ENCODE measurements around the gene TSACC.
"Not testable (repeated sequence)": the region's sequence is repeated elsewhere in the genome, so short reads cannot be mapped to it uniquely, and the experiment has no call there.

Gene TSACC

DNA sequence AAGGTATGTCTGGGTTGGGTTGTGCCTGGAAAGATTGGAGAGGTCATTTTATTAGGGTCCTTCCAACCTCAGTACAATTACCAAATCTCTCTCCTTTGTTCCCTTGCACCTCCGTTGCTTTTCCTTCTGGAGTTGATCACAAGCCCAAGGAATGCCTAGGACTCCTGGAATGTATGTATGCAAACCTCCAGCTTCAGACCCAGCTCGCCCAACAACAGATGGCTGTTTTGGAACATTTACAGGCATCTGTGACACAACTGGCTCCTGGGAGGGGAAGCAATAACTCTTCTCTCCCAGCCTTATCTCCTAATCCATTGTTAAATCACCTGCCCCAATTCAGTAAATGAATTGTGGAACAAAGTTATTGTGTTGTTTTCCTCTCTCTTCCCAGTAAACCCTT, 8.3 kb downstream of the TSACC start:
- DNase-seq (ENCODE audit: low read depth in 3 of 3) = no peak

- no peak for DNase-seq (ENCODE audit: low read depth in 3 of 3)
These were observed 9.0 kb downstream of the TSACC start for GRCh38 chr1:156347331-156347730.

- not testable (repeated sequence) for DNase-seq (ENCODE audit: low read depth in 3 of 3)
These were observed 14.2 kb downstream of the TSACC start for GRCh38 chr1:156352481-156352880.

GRCh38 chr1:156356262-156356874, 18.0 kb downstream of the TSACC start:
- no peak for DNase-seq (ENCODE audit: low read depth in 3 of 3)

DNA sequence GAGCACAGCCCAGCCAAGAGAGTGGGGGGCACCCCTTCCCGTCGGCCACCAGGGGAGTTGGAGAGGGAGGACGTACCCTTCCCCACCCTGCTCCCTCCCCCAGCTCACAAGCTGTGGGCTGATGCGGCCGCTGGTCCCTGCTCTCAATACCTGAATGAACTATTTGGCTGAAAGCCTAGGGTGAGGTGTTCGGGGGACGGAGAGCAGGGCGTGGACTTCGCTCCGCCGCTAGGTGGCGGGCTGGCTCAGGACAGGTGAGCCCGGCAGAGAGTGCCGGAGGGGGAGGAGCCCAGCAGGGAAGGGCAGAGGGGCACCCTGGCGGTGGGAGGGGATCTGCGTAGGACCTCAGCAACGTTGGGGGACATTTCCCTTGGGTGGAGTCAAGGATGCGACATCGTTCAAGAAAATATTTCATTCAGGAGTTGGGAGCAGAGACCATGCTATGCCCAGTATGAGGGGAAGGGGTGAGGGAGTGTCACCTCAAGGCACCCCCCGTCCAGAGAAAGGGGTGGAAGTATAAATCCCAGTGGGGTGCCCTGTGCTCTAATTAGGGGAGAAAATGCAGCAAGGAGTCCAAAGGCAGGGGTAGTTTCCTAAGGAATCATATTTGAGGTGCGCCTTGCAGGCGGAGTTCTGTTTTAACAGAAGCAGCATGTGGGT, 18.7 kb downstream of the TSACC start:
- DNase-seq (ENCODE audit: low read depth in 3 of 3) = peak in 2 of 3 experiments; percentile 19 to 60

GRCh38 chr1:156357977-156358376, 19.7 kb downstream of the TSACC start:
- DNase-seq (ENCODE audit: low read depth in 3 of 3) = no peak

DNA sequence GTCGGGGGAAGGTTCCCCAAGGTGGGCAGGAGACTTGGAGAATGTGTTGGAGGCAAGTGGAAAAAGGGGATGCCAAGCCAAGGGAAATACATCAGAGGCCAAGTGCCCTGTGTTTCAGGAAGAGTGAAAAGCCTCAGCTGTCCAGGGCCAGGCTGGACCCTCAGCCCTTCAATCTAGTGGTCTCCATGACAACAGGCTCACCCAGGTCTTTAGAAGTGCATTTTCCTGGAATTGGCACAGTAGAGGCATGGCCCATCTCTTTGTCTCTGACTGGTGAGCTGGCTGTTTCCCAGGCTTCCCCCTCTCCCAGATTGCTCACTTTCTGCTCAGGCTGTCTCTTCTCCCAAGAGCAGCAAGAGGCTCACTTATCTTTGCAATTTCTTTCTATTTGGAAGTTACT, 20.3 kb downstream of the TSACC start:
- DNase-seq (ENCODE audit: low read depth in 3 of 3) = no peak

DNA sequence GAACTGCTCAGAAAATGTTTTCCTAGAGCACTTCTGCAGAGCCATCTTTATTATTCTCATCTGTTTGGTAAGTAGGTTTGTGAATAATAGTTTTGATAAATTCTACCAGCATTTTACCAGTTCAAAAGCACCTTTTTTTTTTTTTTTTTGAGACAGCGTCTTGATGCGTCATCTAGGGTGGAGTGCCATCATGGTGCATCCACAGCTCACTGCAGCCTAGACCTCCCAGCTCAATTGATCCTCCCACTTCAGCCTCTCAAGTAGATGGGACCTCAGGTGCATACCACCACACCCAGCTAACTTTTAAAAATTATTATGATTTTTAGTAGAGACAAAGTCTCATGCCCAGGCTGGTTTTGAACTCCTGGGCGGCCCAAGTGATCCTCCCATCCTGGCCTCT, 20.9 kb downstream of the TSACC start:
- no peak for DNase-seq (ENCODE audit: low read depth in 3 of 3)

DNA sequence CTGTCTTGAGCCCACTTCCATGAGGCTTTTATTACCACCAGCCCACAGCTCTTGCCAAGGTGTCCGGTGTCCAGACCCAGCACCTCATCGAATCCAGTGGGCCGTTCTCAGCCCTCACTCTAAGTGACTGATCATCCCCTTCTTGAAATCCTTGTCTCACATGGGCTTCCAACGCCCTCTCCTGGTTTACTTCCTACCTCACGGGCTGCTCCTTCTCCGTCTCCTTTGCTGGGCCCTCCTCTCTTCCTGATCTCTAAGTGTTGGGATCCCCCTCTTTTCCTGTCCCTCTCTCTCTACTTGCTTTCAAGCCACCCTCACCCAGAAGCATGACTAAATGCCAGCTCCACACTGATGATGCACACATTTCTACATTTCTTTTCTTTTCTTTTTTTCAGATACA, 21.6 kb downstream of the TSACC start:
- no peak for DNase-seq (ENCODE audit: low read depth in 3 of 3)

- DNase-seq (ENCODE audit: low read depth in 3 of 3) = no peak
These were observed 22.2 kb downstream of the TSACC start for GRCh38 chr1:156360534-156360933.

DNA sequence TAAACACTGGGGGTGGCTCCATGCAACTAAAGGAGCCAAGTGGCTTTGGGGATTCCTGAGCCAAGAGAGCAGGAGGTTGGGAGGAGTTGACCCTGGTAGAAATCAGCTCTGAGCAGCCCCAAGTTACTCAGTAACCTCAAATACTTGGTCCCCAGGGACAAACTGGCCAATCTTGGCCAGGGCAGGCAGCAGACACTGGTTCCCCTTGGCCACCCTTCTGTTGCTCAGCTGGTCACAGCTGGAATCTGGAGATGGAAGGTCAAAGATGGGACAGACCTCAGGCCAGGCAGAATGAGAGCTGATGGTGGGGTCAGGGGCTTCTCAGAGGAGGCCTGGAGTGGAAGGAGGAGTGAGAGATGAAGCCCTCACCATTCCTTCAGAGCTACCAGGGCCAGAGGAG, 27.4 kb downstream of the TSACC start:
- no peak for DNase-seq (ENCODE audit: low read depth in 3 of 3)

GRCh38 chr1:156366378-156367166, 28.2 kb downstream of the TSACC start:
- no peak for DNase-seq (ENCODE audit: low read depth in 3 of 3)

DNA sequence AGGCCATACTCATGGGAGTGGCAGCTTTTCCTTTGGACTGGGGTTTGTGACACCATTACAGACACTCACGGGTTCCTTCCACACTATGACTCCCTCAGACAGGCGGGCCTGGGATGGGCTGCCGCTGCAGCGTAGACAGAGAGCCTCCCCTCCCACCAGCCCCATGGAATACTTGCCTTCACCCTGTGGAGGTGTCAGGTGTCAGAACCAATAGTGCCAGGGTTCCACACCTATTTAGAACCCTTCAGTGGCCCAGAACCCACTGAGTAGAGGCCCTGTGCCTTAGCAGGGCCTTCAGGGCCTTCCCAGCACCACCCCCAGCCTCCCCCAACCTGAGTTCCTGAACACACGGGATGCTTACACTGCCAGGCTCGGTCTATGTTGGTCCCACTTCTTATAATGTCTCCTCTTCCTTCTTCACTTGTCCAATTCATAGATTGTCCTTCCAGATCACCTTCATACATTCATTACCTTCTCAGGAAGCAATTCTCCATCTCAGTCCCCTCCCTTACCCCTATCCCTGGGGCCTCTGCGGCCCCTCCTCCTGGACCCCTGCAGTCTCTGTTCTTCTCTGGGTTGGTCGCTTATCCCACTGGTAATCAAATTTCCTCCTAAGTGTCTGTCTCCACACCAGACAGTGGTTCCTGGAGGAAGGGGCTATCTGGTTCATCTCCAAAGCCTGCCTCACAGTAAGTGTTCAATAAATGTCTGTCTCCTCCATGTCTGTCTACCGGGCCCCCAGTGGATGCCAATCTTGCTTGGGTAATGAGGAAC, 29.2 kb downstream of the TSACC start:
- no peak for DNase-seq (ENCODE audit: low read depth in 3 of 3)

- no peak for DNase-seq (ENCODE audit: low read depth in 3 of 3)
These were observed 29.9 kb downstream of the TSACC start for GRCh38 chr1:156368157-156368658.

DNA sequence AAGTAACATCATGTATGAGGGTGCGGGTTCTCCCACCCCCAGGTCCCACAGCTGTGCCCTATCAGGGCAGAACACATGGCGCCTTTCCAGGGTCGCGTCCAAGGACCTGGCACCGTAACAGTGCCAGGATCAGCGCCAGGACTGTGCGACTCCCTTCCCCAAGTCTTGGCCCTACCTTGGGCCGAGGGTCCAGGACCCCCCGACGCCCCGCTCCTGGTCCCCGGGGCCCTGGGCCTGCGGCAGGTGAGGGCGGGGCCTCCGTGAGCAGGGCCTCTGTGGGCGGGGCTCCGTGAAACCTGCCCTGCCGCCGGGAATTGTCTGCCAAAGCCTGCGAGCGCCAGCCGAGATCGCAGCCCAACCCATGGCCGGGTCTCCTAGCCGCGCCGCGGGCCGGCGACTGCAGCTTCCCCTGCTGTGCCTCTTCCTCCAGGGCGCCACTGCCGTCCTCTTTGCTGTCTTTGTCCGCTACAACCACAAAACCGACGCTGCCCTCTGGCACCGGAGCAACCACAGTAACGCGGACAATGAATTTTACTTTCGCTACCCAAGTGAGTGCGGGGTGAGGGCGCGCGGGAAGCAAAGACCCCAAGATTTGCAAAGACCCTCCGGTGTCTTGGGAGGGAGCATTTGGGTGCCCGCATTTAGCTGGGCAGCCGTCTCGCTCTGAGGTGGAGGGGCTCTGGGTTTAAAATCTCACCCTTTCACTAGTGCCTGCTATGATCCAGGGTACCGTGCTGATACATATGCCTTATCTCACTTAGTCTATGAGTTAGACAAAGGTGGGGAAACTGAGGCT, 30.8 kb downstream of the TSACC start, which contains the start of gene RHBG:
Gene RHBG (plus strand): TSS at position 323 of the 796 bp plus-strand sequence. CDS start 39 bp downstream, at position 362.
- peak in 1 of 3 experiments; percentile 16 for DNase-seq (ENCODE audit: low read depth in 3 of 3)

DNA sequence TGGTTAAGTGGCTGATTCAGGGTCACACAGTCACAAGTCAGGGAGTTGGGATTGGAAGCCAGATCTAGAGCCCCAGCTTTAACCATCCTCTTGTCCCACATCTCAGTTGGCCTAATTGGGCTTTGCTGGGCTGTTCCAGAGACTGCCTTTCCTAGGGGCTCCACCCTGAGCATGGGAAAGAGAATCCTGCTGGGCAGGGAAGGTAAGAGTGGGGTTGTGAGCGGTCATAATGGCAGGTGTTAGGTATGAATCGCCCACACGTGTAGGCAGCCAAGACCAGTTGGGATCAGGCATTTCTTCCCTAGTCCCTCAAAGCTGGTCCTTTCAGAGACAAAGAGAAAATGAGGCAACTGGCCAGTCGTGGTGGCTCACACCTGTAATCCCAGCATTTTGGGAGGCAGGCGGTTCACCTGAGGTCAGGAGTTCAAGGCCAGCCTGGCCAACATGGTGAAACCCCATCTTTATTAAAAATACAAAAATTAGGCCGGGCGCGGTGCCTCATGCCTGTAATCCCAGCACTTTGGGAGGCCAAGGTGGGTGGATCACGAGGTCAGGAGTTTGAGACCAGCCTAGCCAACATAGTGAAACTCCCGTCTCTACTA, 31.5 kb downstream of the TSACC start:
- not testable (repeated sequence) for DNase-seq (ENCODE audit: low read depth in 3 of 3)

DNA sequence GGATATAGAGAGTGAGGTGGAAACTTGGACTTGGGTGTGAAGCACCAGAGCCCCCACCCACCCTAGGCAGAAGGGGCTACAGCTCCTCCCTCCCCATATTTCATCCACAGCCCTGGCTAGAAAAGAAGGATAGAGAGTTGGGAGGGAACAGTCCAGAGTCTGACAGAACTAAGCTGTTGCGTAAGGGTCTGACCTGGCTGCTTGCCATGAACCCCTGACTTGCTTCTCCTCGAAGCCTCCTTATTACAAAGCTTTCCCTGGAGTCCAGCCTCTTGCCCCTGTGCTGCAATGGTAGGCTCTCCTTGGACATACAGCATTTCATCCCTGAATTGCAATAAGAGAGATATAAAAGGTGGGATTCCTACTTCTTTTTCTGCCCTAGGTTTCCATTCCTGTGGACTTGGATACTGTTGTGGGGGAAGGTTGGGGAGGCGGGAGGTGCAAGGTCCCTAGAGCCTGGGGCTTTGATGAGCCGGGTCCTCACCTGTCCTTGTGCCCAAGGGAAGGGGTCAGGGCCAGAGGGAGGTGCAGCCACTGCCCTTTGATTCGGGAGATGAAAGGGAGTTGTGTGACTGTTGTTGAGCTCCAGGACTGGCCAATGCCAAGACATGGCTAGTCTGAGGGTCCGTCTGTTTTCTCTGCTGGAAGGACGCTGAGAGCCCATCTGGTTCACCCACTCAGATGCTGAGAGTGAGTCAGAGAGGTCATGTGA, 33.4 kb downstream of the TSACC start:
- no peak for DNase-seq (ENCODE audit: low read depth in 3 of 3)

DNA sequence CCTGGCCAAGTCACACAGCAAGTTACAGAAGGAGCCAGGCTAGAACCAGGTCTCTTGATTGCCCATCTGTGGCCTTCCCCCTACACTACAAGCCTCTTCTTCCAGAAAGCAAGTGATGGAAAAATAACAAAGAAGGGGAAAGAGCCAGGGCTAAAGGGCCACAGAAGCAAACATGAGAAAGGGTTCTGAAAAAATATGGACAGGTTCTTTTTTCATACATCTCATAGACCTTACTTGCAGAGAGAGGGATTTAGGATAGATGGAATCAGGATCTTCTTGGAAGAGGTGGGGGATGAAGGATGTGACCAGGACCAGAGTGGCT, 33.9 kb downstream of the TSACC start:
- DNase-seq (ENCODE audit: low read depth in 3 of 3) = no peak

GRCh38 chr1:156372876-156373275, 34.5 kb downstream of the TSACC start:
- DNase-seq (ENCODE audit: low read depth in 3 of 3) = no peak

- DNase-seq (ENCODE audit: low read depth in 3 of 3) = no peak
These were observed 35.2 kb downstream of the TSACC start for GRCh38 chr1:156373546-156373945.
